ENCODE measurements around the gene ABTB1.

The ABTB1 gene

GRCh38 chr3:127691974-127692373 is 19.2 kb downstream of the ABTB1 start:
- no peaks in the 10 kb centered on the region for H3K9me2 ChIP-seq (replicated peaks; ENCODE audit: insufficient read depth, low read length)
- no peak overlapping the region for H3K4me3 ChIP-seq (ENCODE audit: low read length)
- no peaks in the 10 kb centered on the region for H3K4me1 ChIP-seq (ENCODE audit: low read length)
- no peaks in the 10 kb centered on the region for H3F3A ChIP-seq (ENCODE audit: insufficient read depth, low read length)
- no peaks in the 10 kb centered on the region for H3K36me3 ChIP-seq (replicated peaks; ENCODE audit: insufficient read depth, low read length)
- no peaks in the 10 kb centered on the region for H3K9me3 ChIP-seq (replicated peaks; ENCODE audit: insufficient read depth, low read length)
- no peaks in the 10 kb centered on the region for H3K27me3 ChIP-seq (replicated peaks; ENCODE audit: insufficient read depth, low read length)
- no peak for DNase-seq
- TF ChIP-seq CTCF (IDR thresholded peaks at IDR 0.05; ENCODE audit: low read length): no peak
- TF ChIP-seq EZH2phosphoT487 (IDR thresholded peaks at IDR 0.05; ENCODE audit: low read length): no peak
- TF ChIP-seq EZH2 (optimal IDR thresholded peaks at IDR 0.05; ENCODE audit: low read depth, low read length): no peak
- H3K4me2 ChIP-seq (ENCODE audit: low read depth, low read length): no peak overlapping the region
- H3K9ac ChIP-seq (ENCODE audit: low read length): no peak overlapping the region
- no peaks in the 10 kb centered on the region for H4K20me1 ChIP-seq (ENCODE audit: insufficient read depth, low read length)
- H2AFZ ChIP-seq (ENCODE audit: low read length): no peak overlapping the region
- H3K79me2 ChIP-seq (ENCODE audit: low read length): no peaks in the 10 kb centered on the region
- no peak overlapping the region for H3K27ac ChIP-seq (ENCODE audit: low read length)

- Histone ChIP-seq H3K36me3 (replicated peaks; ENCODE audit: insufficient read depth, low read length) (no peaks in the 10 kb centered on the region), H3K4me1 (ENCODE audit: low read length) (no peaks in the 10 kb centered on the region), H3K9me3 (replicated peaks; ENCODE audit: insufficient read depth, low read length) (no peaks in the 10 kb centered on the region), H3K4me3 (ENCODE audit: low read length) (no peak overlapping the region), H3K9ac (ENCODE audit: low read length) (no peak overlapping the region), H3K79me2 (ENCODE audit: low read length) (no peaks in the 10 kb centered on the region), H3K27ac (ENCODE audit: low read length) (no peak overlapping the region), H3K27me3 (replicated peaks; ENCODE audit: insufficient read depth, low read length) (no peaks in the 10 kb centered on the region), H4K20me1 (ENCODE audit: insufficient read depth, low read length) (no peaks in the 10 kb centered on the region), H3F3A (ENCODE audit: insufficient read depth, low read length) (no peaks in the 10 kb centered on the region), H3K9me2 (replicated peaks; ENCODE audit: insufficient read depth, low read length) (no peaks in the 10 kb centered on the region), H3K4me2 (ENCODE audit: low read depth, low read length) (no peak overlapping the region), H2AFZ (ENCODE audit: low read length) (no peak overlapping the region)
- TF ChIP-seq EZH2 (optimal IDR thresholded peaks at IDR 0.05; ENCODE audit: low read depth, low read length) (no peak), CTCF (IDR thresholded peaks at IDR 0.05; ENCODE audit: low read length) (no peak), EZH2phosphoT487 (IDR thresholded peaks at IDR 0.05; ENCODE audit: low read length) (no peak)
- DNase-seq: no peak
Measured at GRCh38 chr3:127692501-127693335, 20.0 kb downstream of the ABTB1 start.

GRCh38 chr3:127693336-127693843 is 20.6 kb downstream of the ABTB1 start:
- H3K4me3 ChIP-seq (ENCODE audit: low read length): no peak overlapping the region
- no peaks in the 10 kb centered on the region for H3K36me3 ChIP-seq (replicated peaks; ENCODE audit: insufficient read depth, low read length)
- H3K9me2 ChIP-seq (replicated peaks; ENCODE audit: insufficient read depth, low read length): no peaks in the 10 kb centered on the region
- no peak overlapping the region for H3K27ac ChIP-seq (ENCODE audit: low read length)
- no peaks in the 10 kb centered on the region for H4K20me1 ChIP-seq (ENCODE audit: insufficient read depth, low read length)
- H3F3A ChIP-seq (ENCODE audit: insufficient read depth, low read length): no peaks in the 10 kb centered on the region
- no peak overlapping the region for H3K9ac ChIP-seq (ENCODE audit: low read length)
- H3K9me3 ChIP-seq (replicated peaks; ENCODE audit: insufficient read depth, low read length): no peaks in the 10 kb centered on the region
- no peak for DNase-seq
- no peaks in the 10 kb centered on the region for H3K27me3 ChIP-seq (replicated peaks; ENCODE audit: insufficient read depth, low read length)
- H2AFZ ChIP-seq (ENCODE audit: low read length): no peak overlapping the region
- no peaks in the 10 kb centered on the region for H3K4me1 ChIP-seq (ENCODE audit: low read length)
- H3K4me2 ChIP-seq (ENCODE audit: low read depth, low read length): no peak overlapping the region
- TF ChIP-seq CTCF (IDR thresholded peaks at IDR 0.05; ENCODE audit: low read length) (no peak), EZH2phosphoT487 (IDR thresholded peaks at IDR 0.05; ENCODE audit: low read length) (no peak), EZH2 (optimal IDR thresholded peaks at IDR 0.05; ENCODE audit: low read depth, low read length) (no peak)
- no peaks in the 10 kb centered on the region for H3K79me2 ChIP-seq (ENCODE audit: low read length)
